Naive thymus-derived CD4-positive, alpha-beta T cell (primary cell): ENCODE data around the gene PRELID2. TPM values are rescaled to one million over a fixed set of nuclear protein-coding genes. Genes with fewer than 3 reads are reported as not detected.

Experiments
- ATAC-seq: fragments of 150-1000 bp; cut with Tn5 transposase; 2 replicates; pipeline ENCODE4 v1.10.0; 2021; ENCODE audit warnings: mild to moderate bottlenecking, moderate library complexity
- CTCF ChIA-PET: fragments of 350-600 bp; sonication (Branson Sonifier 250); formaldehyde crosslinking; loops from one replicate; lab custom pipeline; 2021; ENCODE audit warnings: antibody characterized with exemption; lab: Charles Lee
- POLR2A ChIA-PET: fragments of 350-600 bp; sonication (Branson Sonifier 250); formaldehyde crosslinking; loops from one replicate; lab custom pipeline; 2021; ENCODE audit warnings: antibody characterized with exemption, inconsistent platforms; lab: Charles Lee
- DNase-seq, 9 donors: peaks; one replicate each; pipeline versions ENCODE4 v3.0.0 to v3.0.0-alpha.2; 2020 to 2022; ENCODE audit warnings: mixed read lengths in 1 of 9
- H3K27ac ChIP-seq: one replicate; pipeline ENCODE4 v1.7.0; 2013; ENCODE audit warnings: mild to moderate bottlenecking, low read depth, low read length, moderate library complexity
- H3K27me3 ChIP-seq, 2 donors: one replicate each; pipeline ENCODE4 v1.7.0; 2013; ENCODE audit warnings: low read length in 2 of 2, mild to moderate bottlenecking in 2 of 2, moderate library complexity in 2 of 2; ENCODE audit not compliant: control insufficient read depth in 2 of 2, insufficient read depth in 2 of 2
- H3K36me3 ChIP-seq, 3 experiments: 1 replicate in 2 of 3; 2 replicates in 1 of 3; pipeline ENCODE4 v1.7.0; 2013; ENCODE audit warnings: low read length in 3 of 3, mild to moderate bottlenecking in 3 of 3, moderate library complexity in 1 of 3; ENCODE audit not compliant: insufficient read depth in 3 of 3, control insufficient read depth in 2 of 3
- H3K4me1 ChIP-seq, 2 donors: one replicate each; pipeline ENCODE4 v1.7.0; 2013; ENCODE audit warnings: low read length in 2 of 2, mild to moderate bottlenecking in 2 of 2, moderate library complexity in 1 of 2; ENCODE audit not compliant: control insufficient read depth in 2 of 2, insufficient read depth in 2 of 2
- H3K4me3 ChIP-seq: 2 replicates; pipeline ENCODE4 v1.7.0; 2013; ENCODE audit warnings: mild to moderate bottlenecking, low read length
- H3K9me3 ChIP-seq, 3 experiments: 1 replicate in 2 of 3; 2 replicates in 1 of 3; pipeline ENCODE4 v1.7.0; 2013; ENCODE audit warnings: low read length in 3 of 3; ENCODE audit not compliant: control insufficient read depth in 2 of 3
- H3K27ac Mint-ChIP-seq, 9 donors: one replicate each; pipeline ENCODE4 v1.8.0; 2020 to 2022; ENCODE audit warnings: mixed read lengths in 9 of 9, mild to moderate bottlenecking in 8 of 9, moderate library complexity in 5 of 9, inconsistent platforms in 2 of 9
- H3K27me3 Mint-ChIP-seq, 5 donors: one replicate each; pipeline ENCODE4 v1.8.0; 2021 to 2022; ENCODE audit warnings: mixed read lengths in 5 of 5, mild to moderate bottlenecking in 1 of 5
- H3K36me3 Mint-ChIP-seq, 5 donors: one replicate each; pipeline ENCODE4 v1.8.0; 2020 to 2022; ENCODE audit warnings: mixed read lengths in 5 of 5, mild to moderate bottlenecking in 3 of 5, inconsistent platforms in 1 of 5
- H3K4me1 Mint-ChIP-seq, 7 donors: one replicate each; pipeline ENCODE4 v1.8.0; 2020 to 2022; ENCODE audit warnings: mixed read lengths in 7 of 7, mild to moderate bottlenecking in 3 of 7, inconsistent platforms in 1 of 7
- H3K4me3 Mint-ChIP-seq, 10 donors: one replicate each; pipeline ENCODE4 v1.8.0; 2020 to 2022; ENCODE audit warnings: mild to moderate bottlenecking in 10 of 10, mixed read lengths in 10 of 10, moderate library complexity in 6 of 10, inconsistent platforms in 2 of 10
- H3K9me3 Mint-ChIP-seq, 11 donors: one replicate each; pipeline ENCODE4 v1.8.0; 2020 to 2022; ENCODE audit warnings: mixed read lengths in 11 of 11, mild to moderate bottlenecking in 4 of 11, inconsistent platforms in 1 of 11, moderate library complexity in 1 of 11
- intact Hi-C, 2 donors: fragments of 100-400 bp; cut with micrococcal nuclease; formaldehyde crosslinking; loops; one replicate each; pipeline ENCODE4 v1.15.1; 2023
- polyA plus RNA-seq, 2 donors: library from polyadenylated mRNA; unstranded; fragments of 300-500 nt; fragmentation: Illumina TruSeq; gene quantifications; one replicate each; pipeline ENCODE4 v1.2.3, GENCODE V29; 2021
- total RNA-seq, 6 experiments: library from RNA in 5 of 6; stranded (reverse) in 5 of 6; gene quantifications; 1 replicate in 5 of 6; 2 replicates in 1 of 6; pipeline ENCODE4 v1.2.3 and lab custom pipeline; 2021 to 2026

PRELID2 gene
- total and polyA plus RNA-seq, 7 experiments from 2014 or later, result 0.29 to 4.1 (median 1.3) TPM; not detected in 2

DNA sequence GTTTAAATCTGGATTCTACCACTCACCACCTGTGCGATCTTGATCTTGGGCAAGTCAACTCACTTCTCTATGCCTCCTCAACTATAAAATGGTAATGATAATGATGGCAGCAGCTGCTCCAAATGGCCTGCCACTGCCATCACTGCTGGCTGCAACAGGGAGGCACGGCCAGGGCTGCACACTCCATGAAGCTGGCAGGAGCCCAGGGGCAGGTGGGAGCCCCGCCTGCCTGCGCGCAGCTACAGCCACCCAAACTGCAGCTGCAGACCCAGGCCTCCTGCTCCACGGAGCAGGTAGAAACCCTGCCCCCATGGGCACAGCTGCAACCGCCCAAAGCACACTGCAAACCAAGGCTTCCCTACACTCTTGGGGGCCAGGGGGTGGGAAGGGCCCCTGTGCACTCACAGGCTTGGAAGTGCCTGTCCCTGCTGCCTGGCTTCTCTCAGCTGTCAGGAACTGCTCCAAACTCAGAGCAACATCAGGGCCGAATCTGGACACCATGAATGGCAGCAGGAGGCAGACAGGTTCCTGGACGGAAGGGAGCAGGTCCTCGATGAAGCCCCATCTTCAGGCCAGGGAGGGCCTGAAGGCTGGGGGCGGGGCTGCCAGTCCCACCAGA is 57.6 kb downstream of the PRELID2 start:
- H3K36me3 ChIP-seq, result no peaks in the 10 kb centered on the region
- no peak overlapping the region for H3K4me3 Mint-ChIP-seq
- no peak overlapping the region for H3K27ac ChIP-seq
- no peaks in the 10 kb centered on the region for H3K27me3 Mint-ChIP-seq
- no peaks in the 10 kb centered on the region for H3K9me3 ChIP-seq
- no peaks in the 10 kb centered on the region for H3K9me3 Mint-ChIP-seq
- no peaks in the 10 kb centered on the region for H3K36me3 Mint-ChIP-seq
- no peaks in the 10 kb centered on the region for H3K4me1 Mint-ChIP-seq
- ATAC-seq (no peak), DNase-seq (no peak)
- ChIA-PET CTCF (no interaction called here), POLR2A (no interaction called here)
- no peak overlapping the region for H3K27ac Mint-ChIP-seq
- intact Hi-C loops, result no loop called here
- no peaks in the 10 kb centered on the region for H3K27me3 ChIP-seq
- H3K4me3 ChIP-seq, result no peak overlapping the region
- no peaks in the 10 kb centered on the region for H3K4me1 ChIP-seq

DNA sequence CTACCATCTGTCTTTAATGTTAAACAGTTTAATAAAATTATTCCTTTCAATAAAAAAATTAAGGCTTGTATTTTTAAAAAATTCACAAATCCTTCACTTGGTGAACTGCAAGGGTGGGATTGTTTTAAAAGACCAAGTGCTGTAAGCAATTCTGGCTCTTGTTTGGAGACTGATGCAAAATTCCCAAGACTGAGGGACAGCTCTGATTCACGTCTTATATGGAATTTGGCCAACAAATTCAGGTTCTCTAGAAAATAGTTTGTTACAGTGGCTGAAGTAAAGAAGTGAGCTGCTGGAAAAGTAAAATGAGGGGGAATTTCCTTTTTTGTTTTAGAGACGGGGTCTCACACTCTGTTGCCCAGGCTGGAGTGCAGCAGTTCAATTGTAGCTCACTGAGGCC is 58.3 kb downstream of the PRELID2 start:
- no peaks in the 10 kb centered on the region for H3K9me3 Mint-ChIP-seq
- CTCF ChIA-PET, result no interaction called here
- Histone ChIP-seq H3K4me3 (no peak overlapping the region), H3K4me1 (no peaks in the 10 kb centered on the region), H3K9me3 (no peaks in the 10 kb centered on the region), H3K27ac (no peak overlapping the region), H3K36me3 (no peaks in the 10 kb centered on the region), H3K27me3 (no peaks in the 10 kb centered on the region)
- no peaks in the 10 kb centered on the region for H3K4me1 Mint-ChIP-seq
- H3K4me3 Mint-ChIP-seq, result no peak overlapping the region
- no peaks in the 10 kb centered on the region for H3K27me3 Mint-ChIP-seq
- POLR2A ChIA-PET, result no interaction called here
- no peak for DNase-seq
- H3K27ac Mint-ChIP-seq, result no peak overlapping the region
- no peak for ATAC-seq
- intact Hi-C loops, result no loop called here
- no peaks in the 10 kb centered on the region for H3K36me3 Mint-ChIP-seq

DNA sequence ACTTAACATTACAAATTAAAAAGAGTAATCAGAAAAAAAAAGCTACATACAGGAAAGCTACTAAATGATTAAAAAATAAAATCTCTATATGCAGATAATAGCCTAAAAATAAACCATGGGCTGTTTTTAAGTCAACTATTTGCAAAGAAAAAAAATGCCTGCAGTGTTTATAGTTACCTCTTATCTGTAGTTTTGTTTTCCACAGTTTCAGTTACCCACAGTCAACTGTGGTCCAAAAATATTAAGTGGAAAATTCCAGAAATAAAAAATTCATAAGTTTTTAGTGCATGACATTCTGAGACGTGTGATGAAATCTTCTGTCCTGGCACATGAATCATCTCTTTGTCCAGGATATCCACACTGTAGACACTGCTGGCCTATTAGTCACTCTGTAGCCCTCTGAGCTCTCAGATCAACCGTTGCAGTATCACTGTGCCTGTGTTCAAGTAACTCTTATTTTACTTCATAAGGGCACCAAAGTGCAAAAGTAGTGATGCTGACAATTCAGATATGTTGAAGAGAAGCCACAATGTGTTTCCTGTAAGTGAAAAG is 59.2 kb downstream of the PRELID2 start:
- no peaks in the 10 kb centered on the region for H3K4me1 ChIP-seq
- Mint-ChIP-seq H3K4me3 (no peak overlapping the region), H3K4me1 (no peaks in the 10 kb centered on the region), H3K27me3 (no peaks in the 10 kb centered on the region), H3K27ac (no peak overlapping the region), H3K9me3 (peaks cover 0 to 8% (median 0%) of the 10 kb centered on the region in 11 donors), H3K36me3 (peaks cover 0 to 2% (median 0%) of the 10 kb centered on the region in 5 donors)
- no peak overlapping the region for H3K27ac ChIP-seq
- H3K27me3 ChIP-seq, result no peaks in the 10 kb centered on the region
- no peak overlapping the region for H3K4me3 ChIP-seq
- no peaks in the 10 kb centered on the region for H3K9me3 ChIP-seq
- ATAC-seq, result no peak
- DNase-seq, result no peak
- ChIA-PET POLR2A (no interaction called here), CTCF (no interaction called here)
- H3K36me3 ChIP-seq, result no peaks in the 10 kb centered on the region
- intact Hi-C loops, result no loop called here

DNA sequence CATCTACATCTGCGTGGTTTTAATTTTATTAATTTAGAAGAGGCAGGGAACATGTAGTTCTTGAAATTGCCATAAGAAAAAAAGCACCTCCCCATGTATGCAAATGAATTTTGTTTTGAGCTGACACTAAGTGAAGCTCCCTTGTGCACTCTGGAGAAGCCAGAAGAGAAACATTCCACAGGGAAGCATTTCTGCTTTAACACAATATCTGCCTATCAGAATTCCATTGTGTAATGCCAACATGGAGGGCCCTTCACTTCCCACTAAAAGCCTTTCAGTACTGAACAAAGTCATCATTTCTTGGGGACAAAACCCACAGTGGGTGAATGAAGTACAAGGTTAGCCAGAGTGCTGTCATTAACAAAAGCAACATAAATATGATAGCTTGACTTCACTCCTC is 59.7 kb downstream of the PRELID2 start:
- POLR2A ChIA-PET, result no interaction called here
- peaks cover 0 to 2% (median 0%) of the 10 kb centered on the region in 5 donors for H3K36me3 Mint-ChIP-seq
- intact Hi-C loops, result no loop called here
- CTCF ChIA-PET, result interaction anchor here (0.6 kb wide), 1 partner anchor 142 kb away, joined by 3 read pairs; no protein-coding TSS in a partner anchor
- no peak overlapping the region for H3K27ac Mint-ChIP-seq
- ATAC-seq, result no peak
- no peak overlapping the region for H3K27ac ChIP-seq
- no peak for DNase-seq
- H3K27me3 Mint-ChIP-seq, result no peaks in the 10 kb centered on the region
- H3K27me3 ChIP-seq, result no peaks in the 10 kb centered on the region
- H3K4me1 ChIP-seq, result no peaks in the 10 kb centered on the region
- peaks cover 0 to 8% (median 0%) of the 10 kb centered on the region in 11 donors for H3K9me3 Mint-ChIP-seq
- no peak overlapping the region for H3K4me3 Mint-ChIP-seq
- H3K4me3 ChIP-seq, result no peak overlapping the region
- no peaks in the 10 kb centered on the region for H3K4me1 Mint-ChIP-seq
- no peaks in the 10 kb centered on the region for H3K9me3 ChIP-seq
- H3K36me3 ChIP-seq, result no peaks in the 10 kb centered on the region

DNA sequence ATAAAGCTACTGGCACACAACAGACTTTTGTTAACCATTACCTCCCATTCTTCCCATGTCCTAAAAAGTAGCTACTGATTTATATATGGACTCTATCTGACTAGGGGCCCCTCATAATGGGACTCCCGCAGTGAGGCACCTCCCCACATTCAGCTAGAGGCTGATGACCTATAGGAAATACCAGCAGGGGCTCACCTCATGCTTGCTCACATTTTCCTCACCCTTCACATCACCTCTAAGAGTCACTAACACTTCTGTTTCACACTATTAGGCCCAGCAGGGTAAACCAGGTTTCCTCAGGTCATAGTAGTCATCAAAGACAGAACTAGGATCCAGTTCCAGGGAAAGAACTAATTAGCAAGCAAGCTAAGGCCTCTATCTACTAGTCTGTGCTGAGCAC is 60.7 kb downstream of the PRELID2 start:
- intact Hi-C loops, result no loop called here
- H3K4me1 ChIP-seq, result no peaks in the 10 kb centered on the region
- ATAC-seq (no peak), DNase-seq (no peak)
- peaks cover 0 to 2% (median 0%) of the 10 kb centered on the region in 5 donors for H3K36me3 Mint-ChIP-seq
- H3K4me3 ChIP-seq, result no peak overlapping the region
- H3K4me1 Mint-ChIP-seq, result no peaks in the 10 kb centered on the region
- no peak overlapping the region for H3K27ac ChIP-seq
- no peak overlapping the region for H3K27ac Mint-ChIP-seq
- no peak overlapping the region for H3K4me3 Mint-ChIP-seq
- H3K36me3 ChIP-seq, result no peaks in the 10 kb centered on the region
- H3K9me3 ChIP-seq, result no peaks in the 10 kb centered on the region
- H3K9me3 Mint-ChIP-seq, result peaks cover 0 to 8% (median 0%) of the 10 kb centered on the region in 11 donors
- no peaks in the 10 kb centered on the region for H3K27me3 ChIP-seq
- ChIA-PET CTCF (no interaction called here), POLR2A (no interaction called here)
- no peaks in the 10 kb centered on the region for H3K27me3 Mint-ChIP-seq

DNA sequence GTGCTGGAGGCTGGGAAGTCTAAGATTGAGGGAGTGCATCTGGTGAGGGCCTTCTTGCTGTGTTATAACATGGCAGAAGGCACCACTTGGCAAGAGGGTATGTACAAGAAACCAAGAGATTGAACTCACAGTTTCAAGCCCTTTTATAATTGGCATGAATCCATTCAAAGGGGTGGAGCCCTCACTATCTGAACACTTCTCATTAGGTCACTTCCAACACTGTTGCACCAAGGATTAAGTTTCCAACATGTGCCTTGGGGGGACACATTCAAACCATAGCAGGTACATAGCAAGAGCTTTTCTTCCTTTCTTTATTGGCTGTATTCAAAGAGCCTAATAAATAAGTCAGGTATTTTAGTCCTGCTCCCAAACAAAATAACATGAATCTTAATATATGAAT is 62.7 kb downstream of the PRELID2 start:
- intact Hi-C loops, result no loop called here
- ATAC-seq, result no peak
- no peaks in the 10 kb centered on the region for H3K27me3 Mint-ChIP-seq
- peaks cover 0 to 8% (median under 1%) of the 10 kb centered on the region in 11 donors for H3K9me3 Mint-ChIP-seq
- H3K4me1 ChIP-seq, result no peaks in the 10 kb centered on the region
- H3K4me3 Mint-ChIP-seq, result no peak overlapping the region
- no peaks in the 10 kb centered on the region for H3K27me3 ChIP-seq
- peaks cover 0 to 2% (median 0%) of the 10 kb centered on the region in 5 donors for H3K36me3 Mint-ChIP-seq
- CTCF ChIA-PET, result no interaction called here
- POLR2A ChIA-PET, result no interaction called here
- no peak overlapping the region for H3K4me3 ChIP-seq
- no peaks in the 10 kb centered on the region for H3K4me1 Mint-ChIP-seq
- DNase-seq, result no peak
- H3K36me3 ChIP-seq, result no peaks in the 10 kb centered on the region
- no peak overlapping the region for H3K27ac ChIP-seq
- no peak overlapping the region for H3K27ac Mint-ChIP-seq
- H3K9me3 ChIP-seq, result no peaks in the 10 kb centered on the region

DNA sequence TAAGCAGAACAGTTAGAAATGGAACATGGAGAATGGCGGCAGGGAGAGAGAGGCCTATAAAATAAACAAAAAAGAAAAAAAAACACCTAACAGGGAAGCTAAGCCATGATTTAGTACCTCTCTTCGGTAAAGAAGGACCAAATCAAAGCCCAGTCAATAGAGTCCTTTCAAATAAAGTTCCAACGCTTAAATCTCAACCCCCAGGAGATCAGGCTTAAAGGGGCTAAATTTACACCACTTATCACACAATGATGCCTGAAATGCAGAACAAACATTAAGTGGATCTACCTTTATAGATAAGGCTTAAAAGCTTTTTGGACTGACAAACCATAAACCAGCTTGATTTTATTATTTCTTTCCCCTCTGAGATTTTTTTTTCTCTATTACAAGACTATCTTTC is 66.3 kb downstream of the PRELID2 start:
- H3K9me3 Mint-ChIP-seq, result peaks cover 0 to 8% (median 3%) of the 10 kb centered on the region in 11 donors
- DNase-seq (no peak), ATAC-seq (no peak)
- H3K27me3 ChIP-seq, result no peaks in the 10 kb centered on the region
- no peak overlapping the region for H3K27ac ChIP-seq
- no peaks in the 10 kb centered on the region for H3K27me3 Mint-ChIP-seq
- H3K36me3 Mint-ChIP-seq, result peaks cover 0 to 2% (median 0%) of the 10 kb centered on the region in 5 donors
- intact Hi-C loops, result no loop called here
- ChIA-PET CTCF (interaction anchor here (0.7 kb wide), 1 partner anchor 412 kb away, joined by 4 read pairs; no protein-coding TSS in a partner anchor), POLR2A (no interaction called here)
- H3K4me3 ChIP-seq, result no peak overlapping the region
- H3K36me3 ChIP-seq, result no peaks in the 10 kb centered on the region
- no peak overlapping the region for H3K4me3 Mint-ChIP-seq
- H3K9me3 ChIP-seq, result no peaks in the 10 kb centered on the region
- H3K4me1 ChIP-seq, result no peaks in the 10 kb centered on the region
- H3K27ac Mint-ChIP-seq, result no peak overlapping the region
- no peaks in the 10 kb centered on the region for H3K4me1 Mint-ChIP-seq
